ENCODE measurements around the gene MFGE8.
A peak's percentile ranks its signal among the peaks of the same experiment; 100 is the strongest.

The MFGE8 gene

DNA sequence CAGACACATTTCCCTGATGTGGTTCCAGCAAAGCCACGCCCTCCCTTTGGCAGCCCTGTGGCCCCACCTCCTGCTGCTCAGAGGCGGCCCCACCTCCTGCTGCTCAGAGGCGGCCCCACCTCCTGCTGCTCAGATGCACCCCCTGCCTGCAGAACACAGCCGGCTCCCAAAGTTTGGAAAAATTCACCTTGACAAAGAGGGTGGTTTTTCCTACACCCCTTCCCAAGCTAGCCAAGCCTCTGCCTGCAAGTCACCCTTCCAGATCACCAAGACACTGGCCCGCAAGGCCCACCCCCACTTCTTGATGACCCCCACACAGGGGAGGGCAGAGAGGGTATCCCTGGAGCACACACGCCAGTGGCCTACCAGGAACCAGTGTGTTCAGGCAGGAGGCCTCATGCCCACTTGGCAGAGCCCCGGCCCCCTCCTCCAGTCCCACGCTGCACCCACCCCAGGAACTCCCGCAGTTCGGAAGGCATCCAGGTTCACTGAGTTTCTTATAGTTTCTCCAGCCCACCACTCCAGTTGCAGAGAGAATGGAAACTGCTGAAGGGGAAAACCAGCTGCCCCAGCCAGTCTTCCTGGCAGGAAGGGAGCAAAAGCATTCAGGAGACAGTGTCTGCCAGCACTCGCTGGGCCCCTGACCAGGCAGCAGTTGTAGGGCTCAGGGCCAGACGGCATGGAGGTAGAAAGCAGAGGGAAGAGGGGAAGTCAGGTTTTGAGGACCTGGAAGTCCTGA, 15.6 kb downstream of the MFGE8 start:
- peak; percentile 90 for DNase-seq

- DNase-seq = no peak
Observed at GRCh38 chr15:88897142-88897455, 16.1 kb downstream of the MFGE8 start.

GRCh38 chr15:88896333-88897033, 16.7 kb downstream of the MFGE8 start:
- peak; percentile 10 for DNase-seq

- DNase-seq = peak; percentile 72
Observed at GRCh38 chr15:88894819-88895767, 18.1 kb downstream of the MFGE8 start, which contains the start of gene HAPLN3. HAPLN3 (minus strand) TSS chr15:88895544; CDS start chr15:88887298, 8,246 bp downstream.

DNA sequence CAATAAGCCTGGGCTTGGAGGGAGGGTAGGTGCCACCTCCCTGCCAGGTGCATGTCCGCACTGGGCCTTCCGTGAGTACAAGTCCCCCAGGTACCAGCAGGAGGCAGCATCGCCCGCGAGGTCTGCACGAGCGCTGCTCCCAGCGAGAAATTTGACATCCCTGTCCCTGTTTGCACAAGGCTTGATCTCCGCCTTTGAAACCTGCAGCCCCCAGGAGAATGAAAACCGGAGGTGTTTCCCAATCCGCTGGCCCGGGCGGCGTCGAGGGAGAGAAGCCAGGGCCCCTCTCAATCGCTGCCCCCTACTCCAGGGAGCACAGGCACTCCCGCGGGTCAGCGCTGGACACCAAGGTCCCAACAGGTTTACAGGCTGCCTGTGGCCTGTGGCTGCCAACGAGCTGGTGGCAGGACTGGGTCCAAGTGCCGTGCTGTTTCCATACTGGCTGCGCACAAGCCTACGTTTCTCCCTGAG, 18.8 kb downstream of the MFGE8 start:
- DNase-seq = peak; percentile 88

GRCh38 chr15:88891540-88892254, 21.5 kb downstream of the MFGE8 start:
- DNase-seq = no peak

DNA sequence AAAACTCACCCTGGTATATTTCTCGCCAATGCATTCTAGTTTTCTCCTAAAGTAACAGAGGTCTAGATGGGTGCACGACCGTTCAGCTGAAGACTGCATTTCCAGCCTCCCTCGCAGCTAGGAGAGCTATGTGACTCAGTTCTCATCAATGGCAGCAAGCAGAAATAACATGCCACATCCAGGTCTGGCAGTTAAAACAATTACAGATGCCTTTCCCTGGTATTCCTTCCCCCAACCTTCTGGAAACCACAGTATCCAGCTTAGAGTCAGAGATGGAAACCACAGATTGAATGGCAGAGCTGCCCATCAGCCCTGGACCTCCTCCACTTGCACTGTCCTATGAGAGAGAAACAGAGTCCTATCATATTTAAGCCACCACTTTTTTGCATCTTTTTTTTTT, 22.7 kb downstream of the MFGE8 start:
- no peak for DNase-seq

- no peak for DNase-seq
Observed at GRCh38 chr15:88888719-88889118, 24.5 kb downstream of the MFGE8 start.

DNA sequence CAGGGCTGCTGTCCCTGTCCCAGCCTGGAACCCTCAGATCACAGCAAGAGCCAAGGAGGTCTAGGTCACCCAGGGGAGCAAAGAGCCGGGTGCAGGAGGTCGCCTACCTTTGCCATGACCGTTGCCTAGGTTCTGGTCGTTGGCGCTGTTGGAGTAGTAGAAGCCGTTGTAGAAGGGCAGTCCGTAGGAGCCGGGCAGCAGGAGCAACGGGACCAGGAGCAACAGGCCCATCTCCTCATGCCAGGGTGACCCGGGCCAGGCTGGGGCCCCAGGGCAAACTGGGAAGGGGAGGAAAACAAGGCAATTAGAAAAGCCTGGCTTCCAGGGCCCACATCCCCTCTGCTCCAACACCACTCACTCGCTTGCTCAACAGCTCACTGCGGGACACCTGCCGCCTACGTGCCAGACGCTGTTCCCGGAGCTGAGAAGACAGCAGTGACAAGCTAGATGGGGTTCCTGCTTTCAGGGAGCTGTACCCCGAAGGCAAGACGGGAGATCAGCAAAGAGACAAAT, 26.1 kb downstream of the MFGE8 start:
- no peak for DNase-seq

DNA sequence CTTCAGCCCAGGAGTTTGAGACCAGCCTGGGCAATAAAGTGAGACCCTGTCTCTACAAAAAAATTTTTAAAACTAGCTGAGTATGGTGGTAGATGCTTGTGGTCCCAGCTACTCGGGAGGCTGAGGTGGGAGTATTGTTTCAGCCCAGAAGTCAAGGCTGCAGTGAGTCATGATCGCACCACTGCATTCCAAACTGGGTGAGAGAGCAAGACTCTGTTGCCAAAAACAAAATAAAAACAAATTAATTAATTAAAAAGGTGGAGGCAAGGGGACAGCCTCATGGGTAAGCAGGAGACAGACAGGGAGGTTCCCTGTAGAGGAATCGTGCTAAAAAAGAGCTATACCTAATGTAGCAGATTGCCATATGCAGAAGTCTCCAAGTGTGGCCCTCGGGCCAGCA, 30.4 kb downstream of the MFGE8 start:
- DNase-seq = no peak

GRCh38 chr15:88881775-88882174, 31.4 kb downstream of the MFGE8 start:
- no peak for DNase-seq

- no peak for DNase-seq
Observed at GRCh38 chr15:88880944-88881740, 32.0 kb downstream of the MFGE8 start.

DNA sequence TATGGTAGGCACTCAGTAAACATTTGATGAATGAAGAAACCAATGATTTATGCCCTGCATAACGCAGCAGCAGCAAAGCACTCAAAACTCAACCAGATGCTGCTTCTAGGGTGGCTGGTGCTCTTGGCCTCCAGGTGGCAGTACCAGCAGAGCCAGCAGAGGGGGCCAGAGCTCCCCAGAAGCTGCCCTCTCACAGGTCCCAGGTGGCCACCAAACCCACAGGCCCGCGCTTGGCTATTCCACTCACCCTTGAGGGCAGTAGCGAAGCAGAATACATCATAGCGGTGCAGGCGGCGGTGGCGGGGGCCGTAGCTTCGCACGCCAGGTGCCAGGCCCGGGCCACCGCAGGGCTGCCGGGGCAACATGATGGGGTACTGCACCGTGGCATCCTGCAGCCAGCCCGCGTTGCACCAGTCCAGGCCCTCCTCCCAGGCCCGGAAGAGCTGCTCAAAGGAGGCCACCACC, 34.4 kb downstream of the MFGE8 start:
- peak; percentile 34 for DNase-seq

GRCh38 chr15:88877906-88878305, 35.3 kb downstream of the MFGE8 start:
- no peak for DNase-seq

DNA sequence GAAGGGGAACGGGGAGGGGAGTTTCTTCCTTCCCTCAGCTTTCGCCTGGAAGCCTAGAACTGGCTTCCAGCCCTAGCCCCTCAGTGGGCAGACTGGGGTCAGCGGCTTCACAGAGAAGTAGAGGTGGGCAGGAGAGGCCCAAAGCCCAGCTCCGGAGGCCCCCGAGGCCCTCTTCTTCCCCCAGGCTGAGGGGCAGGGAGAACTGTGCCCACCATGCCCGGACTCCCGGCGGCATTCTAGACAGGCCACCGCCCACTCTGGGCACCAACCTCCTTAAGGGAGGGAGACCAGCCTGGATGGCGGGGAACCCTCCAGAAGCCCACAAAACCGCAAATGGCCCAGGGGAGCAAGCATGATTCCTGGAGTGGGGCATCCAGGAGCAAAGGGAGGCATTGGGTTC, 35.8 kb downstream of the MFGE8 start:
- DNase-seq = no peak

GRCh38 chr15:88876573-88876972, 36.6 kb downstream of the MFGE8 start:
- DNase-seq = no peak

DNA sequence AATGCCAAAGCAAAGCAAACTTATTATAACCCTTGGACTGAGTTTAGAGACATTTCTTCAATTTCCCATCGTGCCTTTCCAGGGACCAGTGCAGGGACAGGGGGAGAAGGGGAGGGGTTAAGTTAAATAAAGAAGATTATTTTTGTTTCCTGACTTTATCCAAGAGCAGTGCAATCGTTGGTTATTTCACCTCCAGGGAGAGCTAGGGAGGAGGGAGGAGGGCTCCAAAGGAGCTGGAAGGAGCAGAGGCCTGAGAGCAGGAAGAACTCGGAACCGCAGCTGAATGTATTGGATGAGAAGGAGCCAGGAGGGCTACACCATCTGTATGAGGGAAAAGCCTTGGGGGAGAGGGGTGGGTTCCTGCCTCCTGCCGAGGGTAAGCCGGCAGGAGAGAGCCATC, 38.5 kb downstream of the MFGE8 start:
- DNase-seq = no peak

DNA sequence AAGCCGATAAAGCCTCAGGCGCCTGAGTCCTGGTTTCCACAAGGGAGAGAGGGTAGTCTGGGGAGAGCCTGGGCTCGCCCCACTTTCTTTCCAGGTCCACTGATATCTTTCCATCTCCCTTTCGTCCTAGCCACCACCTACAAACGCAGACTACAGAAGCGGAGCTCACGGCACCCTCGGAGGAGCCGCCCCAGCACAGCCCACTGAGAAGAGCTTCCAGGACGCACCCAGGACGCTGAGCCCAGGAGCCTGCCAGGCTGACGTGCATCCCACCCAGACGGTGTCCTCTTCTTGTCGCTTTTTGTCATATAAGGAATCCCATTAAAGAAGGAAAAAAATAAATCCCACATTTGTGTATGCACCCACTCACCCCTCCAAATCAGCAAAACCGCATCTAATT, 38.9 kb downstream of the MFGE8 start:
- no peak for DNase-seq

DNA sequence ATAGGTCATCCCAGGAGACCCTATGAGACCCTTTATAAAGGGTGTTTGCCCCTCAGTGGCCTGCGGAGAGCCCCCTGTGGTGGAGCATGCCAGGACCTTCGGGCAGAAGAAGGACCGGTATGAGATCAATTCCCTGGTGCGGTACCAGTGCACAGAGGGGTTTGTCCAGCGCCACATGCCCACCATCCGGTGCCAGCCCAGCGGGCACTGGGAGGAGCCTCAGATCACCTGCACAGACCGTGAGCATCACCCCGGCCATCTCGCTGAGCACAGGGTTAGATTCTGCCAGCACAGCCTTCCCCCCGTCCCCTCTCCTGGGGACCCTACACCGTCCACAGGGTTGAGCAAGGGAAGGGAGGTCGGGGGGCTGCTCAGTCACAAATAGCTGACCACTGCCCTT, 39.4 kb downstream of the MFGE8 start:
- DNase-seq = no peak

DNA sequence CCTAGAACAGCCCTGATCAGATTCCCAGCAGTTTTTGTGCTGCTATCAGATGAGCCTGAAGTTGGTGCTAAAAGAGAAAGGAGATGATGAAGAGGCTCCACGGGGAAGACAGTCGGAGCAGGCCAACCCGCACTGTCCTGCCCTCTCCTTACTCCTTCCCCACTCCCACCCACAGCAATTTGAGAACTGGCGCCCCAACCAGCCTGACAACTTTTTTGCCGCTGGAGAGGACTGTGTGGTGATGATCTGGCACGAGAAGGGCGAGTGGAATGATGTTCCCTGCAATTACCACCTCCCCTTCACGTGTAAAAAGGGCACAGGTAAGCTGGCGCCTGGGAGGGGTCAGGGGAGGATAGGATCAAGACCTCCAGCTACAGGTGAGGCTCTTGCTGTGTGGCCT, 40.5 kb downstream of the MFGE8 start:
- DNase-seq = no peak

DNA sequence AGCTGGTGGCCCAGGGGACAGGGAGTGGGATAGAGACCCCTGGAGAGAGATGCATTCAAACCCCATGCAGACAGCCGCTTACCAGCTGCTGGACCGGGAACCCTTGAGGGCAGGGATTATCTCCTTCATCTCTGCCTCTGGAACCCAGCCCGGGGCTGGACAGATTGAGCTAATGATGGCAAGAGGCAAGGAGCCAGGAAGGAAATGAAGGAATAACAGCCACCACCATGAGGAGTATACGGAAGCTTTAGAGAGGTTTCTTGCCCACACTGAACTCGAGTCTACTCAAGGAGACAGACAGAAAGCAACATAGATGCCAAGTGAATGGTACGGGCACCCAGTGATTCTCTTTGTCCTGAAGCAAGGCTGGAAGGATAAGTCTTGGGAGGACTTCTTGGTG, 41.1 kb downstream of the MFGE8 start:
- DNase-seq = no peak

GRCh38 chr15:88871313-88871712, 41.9 kb downstream of the MFGE8 start:
- DNase-seq = no peak

Measured in CD4-positive, alpha-beta T cell treated with Interleukin-10 for 1 hour (primary cell).